Fibroblast of pulmonary artery (primary cell): ENCODE results near the gene IL6R.

Experiments used
- DNase-seq: peaks from one replicate; pipeline ENCODE4 v3.0.0-alpha.2; 2010; ENCODE audit warnings: low read depth
- H3K4me3 ChIP-seq: replicated peaks from 2 replicates; pipeline ENCODE4 v1.5.1; 2011; ENCODE audit warnings: low read depth, mild to moderate bottlenecking, control low read depth, low read length, moderate library complexity
- TF ChIP-seq, protein P1 (sequence below): IDR thresholded peaks from 2 replicates; pipeline ENCODE4 v1.5.1; 2011; ENCODE audit warnings: mild to moderate bottlenecking, control low read depth, low read length, inconsistent platforms; ENCODE audit errors: missing control alignments

IL6R gene

GRCh38 chr1:154466206-154466605 is 61.1 kb downstream of the IL6R start:
- DNase-seq = no peak
- TF ChIP-seq, protein P1, sequence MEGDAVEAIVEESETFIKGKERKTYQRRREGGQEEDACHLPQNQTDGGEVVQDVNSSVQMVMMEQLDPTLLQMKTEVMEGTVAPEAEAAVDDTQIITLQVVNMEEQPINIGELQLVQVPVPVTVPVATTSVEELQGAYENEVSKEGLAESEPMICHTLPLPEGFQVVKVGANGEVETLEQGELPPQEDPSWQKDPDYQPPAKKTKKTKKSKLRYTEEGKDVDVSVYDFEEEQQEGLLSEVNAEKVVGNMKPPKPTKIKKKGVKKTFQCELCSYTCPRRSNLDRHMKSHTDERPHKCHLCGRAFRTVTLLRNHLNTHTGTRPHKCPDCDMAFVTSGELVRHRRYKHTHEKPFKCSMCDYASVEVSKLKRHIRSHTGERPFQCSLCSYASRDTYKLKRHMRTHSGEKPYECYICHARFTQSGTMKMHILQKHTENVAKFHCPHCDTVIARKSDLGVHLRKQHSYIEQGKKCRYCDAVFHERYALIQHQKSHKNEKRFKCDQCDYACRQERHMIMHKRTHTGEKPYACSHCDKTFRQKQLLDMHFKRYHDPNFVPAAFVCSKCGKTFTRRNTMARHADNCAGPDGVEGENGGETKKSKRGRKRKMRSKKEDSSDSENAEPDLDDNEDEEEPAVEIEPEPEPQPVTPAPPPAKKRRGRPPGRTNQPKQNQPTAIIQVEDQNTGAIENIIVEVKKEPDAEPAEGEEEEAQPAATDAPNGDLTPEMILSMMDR = no peak
- H3K4me3 ChIP-seq = no peak overlapping the region

GRCh38 chr1:154466921-154467417 is 61.8 kb downstream of the IL6R start:
- H3K4me3 ChIP-seq = no peak overlapping the region
- TF ChIP-seq, protein P1 = peak; percentile 36
- DNase-seq = peak; percentile 41

DNA sequence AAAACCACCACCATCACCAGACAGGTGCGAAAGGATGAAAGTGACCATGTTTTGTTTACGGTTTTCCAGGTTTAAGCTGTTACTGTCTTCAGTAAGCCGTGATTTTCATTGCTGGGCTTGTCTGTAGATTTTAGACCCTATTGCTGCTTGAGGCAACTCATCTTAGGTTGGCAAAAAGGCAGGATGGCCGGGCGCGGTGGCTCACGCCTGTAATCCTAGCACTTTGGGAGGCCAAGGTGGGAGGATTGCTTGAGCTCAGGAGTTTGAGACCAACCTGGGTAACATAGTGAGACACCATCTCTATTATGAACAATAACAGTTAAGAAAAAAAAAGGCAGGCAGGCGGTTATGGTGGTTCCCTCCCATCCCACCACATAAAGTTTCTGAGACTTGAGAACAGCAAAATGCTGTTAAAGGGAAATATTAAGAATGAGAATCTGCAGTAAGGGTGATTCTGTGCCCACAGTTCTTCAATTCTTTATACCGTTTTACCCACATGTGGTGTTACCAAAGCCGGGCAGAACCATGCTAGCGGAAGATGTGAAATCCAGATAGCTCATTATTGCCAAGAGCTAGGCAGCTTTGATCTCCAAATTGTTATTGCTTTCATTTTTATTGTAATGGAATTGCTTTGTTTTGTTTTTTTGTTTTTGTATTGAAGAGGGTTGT is 62.4 kb downstream of the IL6R start:
- DNase-seq = no peak
- TF ChIP-seq, protein P1 = no peak
- H3K4me3 ChIP-seq = no peak overlapping the region

- H3K4me3 ChIP-seq = no peak overlapping the region
- TF ChIP-seq, protein P1 = no peak
Measured at GRCh38 chr1:154468535-154469250, 63.5 kb downstream of the IL6R start.

DNA sequence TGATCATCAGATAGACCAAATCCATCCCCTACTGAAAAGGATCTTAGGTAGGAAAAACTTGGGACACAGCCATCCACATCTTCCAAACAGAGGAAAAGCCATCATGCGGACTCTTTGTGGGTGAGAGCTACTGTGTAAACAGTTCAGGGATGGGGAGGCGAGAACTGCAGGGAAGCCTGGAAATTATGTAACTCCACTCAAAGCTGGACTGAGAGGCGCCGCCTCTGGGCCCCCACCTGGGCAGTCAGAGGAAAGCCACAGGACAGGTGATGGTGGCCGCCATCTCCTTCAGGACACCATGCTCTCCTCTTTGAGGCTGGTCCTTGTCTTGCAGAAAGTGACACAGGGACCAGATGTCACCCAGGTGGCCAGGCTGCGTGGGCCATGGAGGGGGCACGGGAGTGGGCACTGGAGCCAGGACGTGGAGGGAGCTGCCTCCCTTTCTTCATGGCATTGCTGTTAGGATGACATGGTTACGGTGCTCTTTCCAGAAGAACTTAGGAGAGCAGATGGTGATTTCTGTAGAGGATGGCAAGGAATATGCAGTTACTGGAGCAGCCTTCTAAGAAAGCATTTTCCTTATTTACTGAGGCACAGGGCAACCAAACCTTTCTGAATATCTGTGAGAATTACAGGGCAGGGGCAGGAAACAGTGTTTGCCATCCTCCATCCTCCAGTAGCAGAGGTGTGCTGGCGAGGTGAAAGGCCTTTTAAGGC is 64.9 kb downstream of the IL6R start:
- TF ChIP-seq, protein P1 = no peak
- no peak for DNase-seq

More at GRCh38 chr1:154468535-154469250, 63.5 kb downstream of the IL6R start:
- no peak for DNase-seq

GRCh38 chr1:154471304-154471703 is 66.2 kb downstream of the IL6R start:
- DNase-seq = no peak
- TF ChIP-seq, protein P1 = no peak
- no peak overlapping the region for H3K4me3 ChIP-seq

More for the DNA sequence above, 64.9 kb downstream of the IL6R start:
- no peak overlapping the region for H3K4me3 ChIP-seq
